Dendritic cell treated with granulocyte-macrophage colony-stimulating factor and Interleukin-4, amounts not matched to agents 40 ng/mL and 50 ng/mL, for 4 days (primary cell): ENCODE data around the gene CRABP1.

Experiments
- H3K27ac Mint-ChIP-seq: one replicate; pipeline ENCODE4 v1.8.0; 2022; ENCODE audit warnings: mild to moderate bottlenecking, mixed read lengths
- H3K27me3 Mint-ChIP-seq: one replicate; pipeline ENCODE4 v1.8.0; 2022; ENCODE audit warnings: mild to moderate bottlenecking, mixed read lengths
- H3K36me3 Mint-ChIP-seq: one replicate; pipeline ENCODE4 v1.8.0; 2022; ENCODE audit warnings: low read depth, mixed read lengths
- H3K4me1 Mint-ChIP-seq: one replicate; pipeline ENCODE4 v1.8.0; 2022; ENCODE audit warnings: low read depth, mixed read lengths
- H3K4me3 Mint-ChIP-seq: one replicate; pipeline ENCODE4 v1.8.0; 2022; ENCODE audit warnings: mild to moderate bottlenecking, moderate library complexity, mixed read lengths
- H3K9me3 Mint-ChIP-seq: one replicate; pipeline ENCODE4 v1.8.0; 2022; ENCODE audit warnings: mixed read lengths
- intact Hi-C: fragments of 100-400 bp; cut with micrococcal nuclease; formaldehyde crosslinking; loops from one replicate; pipeline ENCODE4 v1.15.0; 2022

CRABP1 gene

GRCh38 chr15:78389322-78389721, 49.2 kb downstream of the CRABP1 start:
- H3K27ac Mint-ChIP-seq, result no peak overlapping the region
- peaks cover 19% of the 10 kb centered on the region for H3K4me1 Mint-ChIP-seq
- no peak overlapping the region for H3K4me3 Mint-ChIP-seq
- intact Hi-C loops, result no loop called here
- H3K36me3 Mint-ChIP-seq, result no peaks in the 10 kb centered on the region
- H3K9me3 Mint-ChIP-seq, result peaks cover 8% of the 10 kb centered on the region
- H3K27me3 Mint-ChIP-seq, result peaks cover 15% of the 10 kb centered on the region

GRCh38 chr15:78389738-78390137, 49.6 kb downstream of the CRABP1 start:
- Mint-ChIP-seq H3K27ac (no peak overlapping the region), H3K27me3 (peaks cover 14% of the 10 kb centered on the region), H3K4me3 (no peak overlapping the region), H3K9me3 (peaks cover 8% of the 10 kb centered on the region), H3K36me3 (no peaks in the 10 kb centered on the region), H3K4me1 (peaks cover 22% of the 10 kb centered on the region)
- intact Hi-C loops, result no loop called here

GRCh38 chr15:78390242-78390641, 50.1 kb downstream of the CRABP1 start:
- no peaks in the 10 kb centered on the region for H3K36me3 Mint-ChIP-seq

GRCh38 chr15:78390826-78391225, 50.7 kb downstream of the CRABP1 start:
- Mint-ChIP-seq H3K27me3 (peaks cover 6% of the 10 kb centered on the region), H3K4me1 (peaks cover 22% of the 10 kb centered on the region)

More at GRCh38 chr15:78390242-78390641, 50.1 kb downstream of the CRABP1 start:
- H3K9me3 Mint-ChIP-seq, result peaks cover 8% of the 10 kb centered on the region
- H3K4me3 Mint-ChIP-seq, result no peak overlapping the region
- peaks cover 22% of the 10 kb centered on the region for H3K4me1 Mint-ChIP-seq
- H3K27ac Mint-ChIP-seq, result no peak overlapping the region
- intact Hi-C loops, result no loop called here
- H3K27me3 Mint-ChIP-seq, result peaks cover 9% of the 10 kb centered on the region

GRCh38 chr15:78391781-78392180, 51.6 kb downstream of the CRABP1 start:
- Mint-ChIP-seq H3K9me3 (peaks cover 8% of the 10 kb centered on the region), H3K27me3 (peaks cover 2% of the 10 kb centered on the region), H3K4me3 (no peak overlapping the region), H3K36me3 (no peaks in the 10 kb centered on the region), H3K27ac (no peak overlapping the region), H3K4me1 (peaks cover 22% of the 10 kb centered on the region)
- intact Hi-C loops, result no loop called here

More at GRCh38 chr15:78390826-78391225, 50.7 kb downstream of the CRABP1 start:
- Mint-ChIP-seq H3K9me3 (peaks cover 8% of the 10 kb centered on the region), H3K36me3 (no peaks in the 10 kb centered on the region), H3K4me3 (no peak overlapping the region), H3K27ac (no peak overlapping the region)
- intact Hi-C loops, result no loop called here

- intact Hi-C loops, result no loop called here
- Mint-ChIP-seq H3K36me3 (no peaks in the 10 kb centered on the region), H3K9me3 (peaks cover 8% of the 10 kb centered on the region), H3K4me1 (peaks cover 22% of the 10 kb centered on the region), H3K4me3 (no peak overlapping the region), H3K27ac (no peak overlapping the region), H3K27me3 (peaks cover 2% of the 10 kb centered on the region)
These were observed 52.3 kb downstream of the CRABP1 start for GRCh38 chr15:78392430-78392829.

- Mint-ChIP-seq H3K27ac (no peak overlapping the region), H3K4me3 (no peak overlapping the region), H3K27me3 (peaks cover 2% of the 10 kb centered on the region), H3K36me3 (no peaks in the 10 kb centered on the region), H3K9me3 (peaks cover 8% of the 10 kb centered on the region), H3K4me1 (peaks cover 26% of the 10 kb centered on the region)
- intact Hi-C loops, result no loop called here
These were observed 53.0 kb downstream of the CRABP1 start for GRCh38 chr15:78393137-78393536.

GRCh38 chr15:78394026-78394425, 53.9 kb downstream of the CRABP1 start:
- H3K36me3 Mint-ChIP-seq, result no peaks in the 10 kb centered on the region
- intact Hi-C loops, result no loop called here
- peaks cover under 1% of the 10 kb centered on the region for H3K27me3 Mint-ChIP-seq
- no peak overlapping the region for H3K27ac Mint-ChIP-seq
- H3K4me3 Mint-ChIP-seq, result no peak overlapping the region
- H3K9me3 Mint-ChIP-seq, result peaks cover 8% of the 10 kb centered on the region
- peaks cover 33% of the 10 kb centered on the region for H3K4me1 Mint-ChIP-seq

GRCh38 chr15:78394981-78395616, 54.9 kb downstream of the CRABP1 start:
- peaks cover 5% of the 10 kb centered on the region for H3K9me3 Mint-ChIP-seq
- intact Hi-C loops, result no loop called here
- H3K36me3 Mint-ChIP-seq, result no peaks in the 10 kb centered on the region
- H3K4me3 Mint-ChIP-seq, result no peak overlapping the region
- H3K4me1 Mint-ChIP-seq, result peaks cover 43% of the 10 kb centered on the region
- no peaks in the 10 kb centered on the region for H3K27me3 Mint-ChIP-seq
- H3K27ac Mint-ChIP-seq, result no peak overlapping the region

- Mint-ChIP-seq H3K27me3 (no peaks in the 10 kb centered on the region), H3K4me3 (no peak overlapping the region)
These were observed 56.1 kb downstream of the CRABP1 start for GRCh38 chr15:78396186-78396814.

GRCh38 chr15:78396976-78397375, 56.8 kb downstream of the CRABP1 start:
- no peaks in the 10 kb centered on the region for H3K36me3 Mint-ChIP-seq
- no peaks in the 10 kb centered on the region for H3K9me3 Mint-ChIP-seq
- peaks cover 43% of the 10 kb centered on the region for H3K4me1 Mint-ChIP-seq
- no peaks in the 10 kb centered on the region for H3K27me3 Mint-ChIP-seq
- H3K27ac Mint-ChIP-seq, result no peak overlapping the region
- intact Hi-C loops, result no loop called here
- H3K4me3 Mint-ChIP-seq, result no peak overlapping the region

More at GRCh38 chr15:78396186-78396814, 56.1 kb downstream of the CRABP1 start:
- no peaks in the 10 kb centered on the region for H3K36me3 Mint-ChIP-seq
- H3K27ac Mint-ChIP-seq, result no peak overlapping the region
- peaks cover 38% of the 10 kb centered on the region for H3K4me1 Mint-ChIP-seq
- intact Hi-C loops, result no loop called here
- H3K9me3 Mint-ChIP-seq, result no peaks in the 10 kb centered on the region

GRCh38 chr15:78397382-78397781, 57.2 kb downstream of the CRABP1 start:
- intact Hi-C loops, result no loop called here
- no peaks in the 10 kb centered on the region for H3K27me3 Mint-ChIP-seq
- no peaks in the 10 kb centered on the region for H3K36me3 Mint-ChIP-seq
- H3K9me3 Mint-ChIP-seq, result no peaks in the 10 kb centered on the region
- peaks cover 47% of the 10 kb centered on the region for H3K4me1 Mint-ChIP-seq
- no peak overlapping the region for H3K4me3 Mint-ChIP-seq
- no peak overlapping the region for H3K27ac Mint-ChIP-seq
